A549 (cell line): Measurements from ENCODE around the gene FBXL7.

Experiments
- CHD2 ChIP-seq: fragments of 150-350 bp; IDR thresholded peaks from 2 replicates; pipeline ENCODE4 v1.6.1; 2014; ENCODE audit warnings: low read length; ENCODE audit not compliant: partially characterized antibody
- EP300 ChIP-seq, 2 experiments: fragments of >200 bp; sonication (Bioruptor Twin); formaldehyde crosslinking; IDR thresholded peaks; 2 replicates in 1 of 2; 3 replicates in 1 of 2; pipeline ENCODE4 v1.6.1; 2016 to 2017
- MAFK ChIP-seq: fragments of 450-650 bp; IDR thresholded peaks from 2 replicates; pipeline ENCODE4 v1.6.1; 2014; ENCODE audit not compliant: partially characterized antibody

- TF ChIP-seq EP300 (IDR thresholded peaks at IDR 0.05): no peak
- no peak for TF ChIP-seq CHD2
- no peak for TF ChIP-seq MAFK
Observed at GRCh38 chr5:15522187-15522520, 22.2 kb downstream of the FBXL7 start.
